GM19395 (cell line): ENCODE measurements around the gene SHD.

Experiments used
- ATAC-seq: cut with Tn5 transposase; IDR thresholded peaks from one replicate; pipeline ENCODE4 v1.9.1; 2021; ENCODE audit warnings: mild to moderate bottlenecking, moderate library complexity; ENCODE audit not compliant: unreplicated experiment

The SHD gene

GRCh38 chr19:4297901-4298809, 19.1 kb downstream of the SHD start:
- ATAC-seq: no peak

- ATAC-seq: no peak
Measured at GRCh38 chr19:4298810-4299550, 19.9 kb downstream of the SHD start.

DNA sequence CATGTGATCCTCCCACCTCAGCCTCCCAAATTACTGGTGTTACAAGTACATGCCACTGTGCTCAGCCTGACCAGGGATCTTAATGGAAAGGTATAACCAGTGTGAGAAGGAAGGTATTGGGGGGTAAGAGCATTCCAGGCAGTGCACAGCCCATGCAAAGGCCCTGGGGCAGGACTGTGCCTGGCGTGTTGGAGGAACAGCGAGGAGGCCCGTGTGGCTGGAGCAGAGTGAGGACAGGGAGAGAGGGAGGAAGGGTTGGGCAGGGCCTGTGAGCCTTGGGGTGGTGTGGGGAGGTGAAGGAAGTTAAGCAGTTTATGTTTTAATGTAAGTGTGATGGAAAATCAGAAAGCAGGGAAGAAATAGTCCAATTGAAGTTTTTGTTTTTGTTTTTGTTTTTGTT, 21.5 kb downstream of the SHD start:
- ATAC-seq: no peak

DNA sequence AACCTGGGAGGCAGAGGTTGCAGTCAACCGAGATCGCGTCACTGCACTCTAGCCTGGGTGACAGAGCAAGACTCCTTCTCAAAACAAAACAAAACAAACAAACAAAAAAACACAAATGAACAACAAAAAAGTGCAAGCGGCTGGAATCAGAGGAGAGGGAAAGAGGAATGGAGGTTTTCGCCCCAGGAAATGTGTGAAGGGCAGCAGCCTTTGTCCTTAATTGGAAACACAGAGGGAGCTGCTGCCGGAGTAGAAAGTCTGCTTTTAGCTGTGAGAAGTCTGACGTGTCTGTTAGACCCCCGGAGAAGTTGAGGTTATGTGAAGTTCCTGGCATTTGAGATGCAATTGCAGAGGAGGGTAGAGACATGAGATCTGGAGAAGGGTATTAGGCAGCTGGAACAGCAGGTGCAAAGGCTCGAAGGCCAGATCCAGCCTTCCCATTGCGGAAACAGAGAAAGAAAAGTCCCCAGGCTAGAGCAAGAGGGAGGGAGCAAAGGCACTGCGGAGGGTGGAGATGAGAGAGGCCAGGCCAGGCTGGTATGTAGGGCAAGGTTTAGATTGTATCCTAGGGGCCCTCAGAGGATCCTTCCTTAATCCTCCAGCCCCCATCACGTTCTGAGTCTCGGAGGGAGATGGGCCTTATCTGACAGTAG, 22.6 kb downstream of the SHD start:
- no peak for ATAC-seq

DNA sequence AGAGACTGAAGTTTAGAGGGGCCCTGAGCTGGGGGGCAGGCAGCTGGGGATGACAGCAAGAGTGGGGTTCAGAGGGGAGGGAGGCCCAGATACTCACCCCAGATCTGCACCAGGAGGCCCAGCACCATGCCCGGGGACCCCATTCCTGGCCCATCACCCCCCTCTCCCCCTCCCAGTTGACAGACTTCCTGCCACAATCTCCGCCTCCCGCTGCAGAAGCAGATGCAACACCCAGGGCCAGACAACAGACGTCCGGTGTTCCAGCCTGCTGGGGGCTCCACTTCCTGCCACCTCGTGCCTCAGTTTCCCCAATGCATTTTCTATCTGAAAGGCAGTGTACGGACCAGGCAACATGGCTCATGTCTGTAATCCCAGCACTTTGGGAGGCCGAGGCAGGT, 23.2 kb downstream of the SHD start, which contains the start of gene TMIGD2:
TSS of gene TMIGD2 (minus strand) at position 147 of the 398 bp plus-strand sequence. CDS start at position 143, 4 bp downstream.
- ATAC-seq: no peak

- ATAC-seq: no peak
Measured at GRCh38 chr19:4303819-4304537, 24.9 kb downstream of the SHD start.

DNA sequence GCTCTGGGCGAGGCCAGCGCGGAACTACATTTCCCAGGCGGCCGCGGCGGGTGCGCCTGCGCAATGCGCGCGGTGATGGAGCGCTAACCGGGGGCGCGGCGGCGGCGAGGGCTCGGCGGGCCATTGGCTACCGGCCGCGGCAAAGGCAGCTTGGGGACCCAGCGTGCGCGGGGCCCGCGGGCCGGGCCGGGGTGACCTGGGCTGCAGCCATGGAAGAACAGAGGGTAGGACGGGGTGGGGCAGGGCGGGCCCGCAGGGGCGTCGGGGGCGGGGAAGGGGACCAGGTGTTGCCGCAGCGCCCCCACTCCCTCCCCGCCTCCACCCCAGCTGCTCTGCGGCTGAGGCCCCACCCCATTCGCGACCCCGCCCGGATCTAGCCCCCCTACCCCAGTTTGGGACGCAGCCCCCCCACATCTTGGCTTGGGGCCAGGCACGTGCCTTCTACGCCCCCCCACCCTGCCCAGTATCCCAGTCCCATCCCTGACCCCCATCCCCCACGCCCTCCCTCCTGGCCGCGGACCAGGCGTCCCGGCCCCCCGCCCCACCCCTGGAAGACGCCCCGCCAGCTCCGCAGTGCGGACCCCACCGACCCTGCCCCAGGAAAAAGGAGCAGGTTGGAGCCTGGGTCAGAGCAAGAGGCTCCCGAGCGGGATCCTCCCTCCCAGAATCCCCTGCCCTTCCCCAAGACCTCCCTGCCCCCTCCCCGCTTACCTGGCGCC, 25.6 kb downstream of the SHD start, which contains the start of gene FSD1:
TSS of gene FSD1 (plus strand) at position 61 of the 719 bp plus-strand sequence. CDS start at position 210, 149 bp downstream.
- ATAC-seq: no peak

DNA sequence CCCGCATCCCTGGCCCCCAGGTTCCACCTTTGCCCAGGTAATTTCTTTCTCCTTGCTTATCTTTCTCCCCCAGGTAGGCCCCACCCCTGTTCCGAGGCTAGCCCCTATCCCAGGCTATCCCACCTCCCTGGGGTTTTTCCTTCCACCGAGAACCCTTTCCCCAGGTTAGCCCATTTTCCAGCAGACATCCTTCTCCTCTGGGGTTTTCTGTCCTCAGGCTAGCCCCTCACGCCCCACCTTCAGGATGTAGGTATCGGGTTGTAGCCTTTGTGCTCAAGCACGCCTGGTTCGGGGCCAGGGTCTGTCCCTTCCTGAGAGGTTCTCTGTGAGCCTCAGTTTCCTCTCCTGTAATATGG, 26.2 kb downstream of the SHD start:
- ATAC-seq: no peak

DNA sequence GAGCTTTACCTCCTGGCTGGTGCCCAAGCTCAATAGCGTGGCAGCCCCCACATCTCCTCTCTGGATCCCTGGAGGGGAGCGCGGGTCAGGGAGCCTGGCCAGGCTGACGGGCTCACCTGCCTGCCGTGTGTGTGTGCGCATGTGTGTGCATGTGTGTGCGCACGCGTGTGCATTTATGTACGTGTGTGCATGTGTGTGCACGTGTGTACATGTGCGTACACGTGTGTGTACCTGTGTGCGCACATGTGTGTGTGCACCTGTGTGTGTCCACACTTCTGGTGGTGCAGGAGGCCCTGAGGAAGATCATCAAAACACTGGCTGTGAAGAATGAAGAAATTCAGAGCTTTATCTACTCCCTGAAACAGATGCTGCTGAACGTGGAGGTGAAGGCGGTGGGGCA, 26.6 kb downstream of the SHD start:
- no peak for ATAC-seq

DNA sequence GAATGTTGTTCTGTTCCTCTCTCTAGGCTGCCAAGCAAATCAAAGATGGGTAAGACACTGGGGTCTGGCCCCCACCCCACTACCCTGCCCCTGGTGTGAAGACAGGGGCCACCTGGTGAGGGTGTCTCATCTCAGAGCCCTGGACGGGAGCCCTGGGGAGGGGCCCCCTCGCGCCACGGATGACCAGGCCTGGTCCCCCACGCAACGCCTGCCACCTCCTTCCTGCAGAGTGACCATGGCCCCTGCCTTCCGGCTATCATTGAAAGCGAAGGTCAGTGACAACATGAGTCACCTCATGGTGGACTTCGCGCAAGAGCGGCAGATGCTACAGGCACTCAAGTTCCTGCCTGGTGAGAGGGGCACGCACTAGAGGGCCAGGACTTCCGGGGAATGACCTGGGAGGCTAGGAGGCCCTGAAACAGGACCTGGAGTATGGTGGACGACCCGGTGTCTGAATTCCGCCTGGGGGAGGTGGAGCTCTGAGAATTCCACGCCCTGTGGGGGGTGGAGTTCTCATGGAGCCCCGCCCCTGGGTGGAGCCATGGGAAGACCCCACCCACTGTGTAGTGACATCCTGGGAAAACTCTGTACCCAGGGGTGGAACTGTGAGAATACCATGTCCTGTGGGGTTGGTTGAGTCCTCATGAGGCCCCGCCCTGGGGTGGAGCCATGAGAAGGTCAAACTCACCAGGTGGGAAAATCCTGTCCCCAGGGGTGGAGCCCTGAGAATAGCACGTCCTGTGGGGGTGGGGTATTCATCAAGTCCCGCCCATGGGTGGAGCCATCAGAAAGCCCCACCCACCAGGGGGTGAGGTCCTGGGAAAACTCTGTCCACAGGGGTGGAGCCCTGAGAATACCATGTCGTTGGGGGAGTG, 31.4 kb downstream of the SHD start:
- no peak for ATAC-seq

- ATAC-seq: no peak
Measured at GRCh38 chr19:4313847-4314490, 34.9 kb downstream of the SHD start.

GRCh38 chr19:4316956-4317355, 37.9 kb downstream of the SHD start:
- ATAC-seq: no peak

- no peak for ATAC-seq
Measured at GRCh38 chr19:4318460-4318859, 39.4 kb downstream of the SHD start.

DNA sequence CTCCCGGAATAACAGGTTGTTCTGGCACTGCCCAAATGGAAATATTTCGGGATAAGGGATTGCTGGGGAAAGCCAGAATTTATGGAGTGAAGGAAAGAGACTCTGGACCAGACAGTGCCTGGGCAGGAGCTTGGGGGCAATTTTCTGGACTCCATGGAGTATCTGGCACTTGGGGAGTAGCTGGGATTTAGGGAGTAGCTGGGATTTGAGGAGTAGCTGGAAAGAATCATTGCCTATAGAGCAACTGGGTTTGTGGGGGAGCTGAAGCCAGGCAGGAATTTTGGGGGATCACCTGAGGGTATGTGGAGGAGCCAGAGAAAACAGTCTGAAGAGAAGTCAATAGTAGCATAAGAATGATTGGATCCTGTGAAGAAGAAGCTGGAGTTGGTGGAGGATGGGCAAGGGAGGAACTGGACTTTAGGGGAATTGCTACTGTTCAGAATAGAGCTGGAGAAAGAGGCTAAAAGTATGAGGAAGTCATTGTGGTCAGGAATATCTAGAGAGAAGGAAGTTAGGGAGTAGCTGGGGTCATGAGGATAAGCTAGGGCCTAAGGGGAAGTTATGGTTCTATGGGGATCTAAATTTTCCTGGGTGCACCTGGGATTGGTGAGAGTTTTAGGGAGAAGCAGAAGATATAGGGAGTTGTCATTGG, 40.1 kb downstream of the SHD start:
- ATAC-seq: no peak

GRCh38 chr19:4320419-4320818, 41.4 kb downstream of the SHD start:
- no peak for ATAC-seq

GRCh38 chr19:4322942-4323665, 44.0 kb downstream of the SHD start:
- ATAC-seq: no peak

DNA sequence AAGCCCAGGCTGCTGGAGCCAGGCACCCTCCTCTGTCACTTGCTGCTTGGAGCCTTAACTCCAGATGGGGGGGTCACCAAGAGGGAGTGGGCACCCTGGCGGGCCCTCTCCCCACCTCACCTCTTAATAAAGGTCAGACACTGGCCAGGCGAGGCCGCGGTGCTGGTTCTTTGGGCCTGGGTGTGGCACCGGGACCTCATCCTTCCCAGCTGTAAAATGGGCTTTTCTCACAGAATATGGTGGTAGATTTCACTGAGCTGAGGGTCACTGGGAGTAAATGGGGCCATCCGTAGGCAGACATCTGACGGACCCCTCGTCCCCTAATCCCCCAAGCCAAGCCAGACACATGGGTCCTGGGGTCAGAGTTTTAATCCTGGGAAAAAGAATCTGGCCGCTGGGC, 44.6 kb downstream of the SHD start:
- ATAC-seq: no peak

DNA sequence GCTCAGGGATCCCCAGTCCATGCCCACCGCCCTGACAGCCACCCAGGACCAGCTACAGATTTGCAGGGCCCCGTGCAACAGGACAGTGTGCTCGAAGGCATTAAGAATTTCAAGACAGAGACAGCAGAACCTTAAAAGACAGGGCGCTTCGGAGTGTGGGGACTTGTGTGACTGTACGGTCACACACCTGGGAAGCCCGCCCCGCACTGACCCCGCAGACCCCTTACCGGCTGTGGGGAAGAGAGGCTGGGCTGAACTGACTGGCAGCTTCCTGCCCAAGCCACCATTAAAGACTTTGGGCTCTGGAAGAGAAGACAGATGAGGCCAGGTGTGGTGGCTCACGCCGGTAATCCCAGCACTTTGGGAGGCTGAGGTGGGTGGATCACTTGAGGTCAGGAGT, 45.2 kb downstream of the SHD start:
- ATAC-seq: no peak
